Bronchus fibroblast of lung (primary cell): ENCODE data around the gene NLRP5. TPM values are rescaled to one million over a fixed set of nuclear protein-coding genes. Genes with fewer than 3 reads are reported as not detected.

Experiments used
- total RNA-seq: library from RNA; depleted of rRNA; stranded (reverse); fragments of >200 nt; gene quantifications from 2 replicates; pipeline ENCODE4 v1.2.3, GENCODE V29; 2015

The NLRP5 gene
- total RNA-seq, result not detected in 2 replicates

GRCh38 chr19:55986487-55986886, at the start of gene NLRP5:
Gene NLRP5 (plus strand): TSS chr19:55986775.

GRCh38 chr19:55947532-55947931, 39.0 kb upstream of the NLRP5 start, which contains the start of gene NLRP8:
Gene NLRP8 (plus strand): TSS chr19:55947832.

Other genes with a start within 250 kb of the NLRP5 start
- not detected in 2 replicates for gene NLRP9, start 248.4 kb upstream of the NLRP5 start, total RNA-seq
- not detected in 2 replicates for gene RFPL4A, start 227.7 kb upstream of the NLRP5 start, total RNA-seq
- not detected in 2 replicates for gene RFPL4AL1, start 217.7 kb upstream of the NLRP5 start, total RNA-seq
- gene NLRP11, start 154.8 kb upstream of the NLRP5 start, total RNA-seq, result not detected in 2 replicates
- gene NLRP4, start 150.2 kb upstream of the NLRP5 start, total RNA-seq, result not detected in 2 replicates
- gene NLRP13, start 54.4 kb upstream of the NLRP5 start, total RNA-seq, result not detected in 2 replicates
- not detected in 2 replicates for gene NLRP8, start 38.9 kb upstream of the NLRP5 start, total RNA-seq
- 13.6 and 17.5 TPM in 2 replicates for gene ZNF787, start 134.5 kb downstream of the NLRP5 start, total RNA-seq
- gene ZNF444, start 154.5 kb downstream of the NLRP5 start, total RNA-seq, result 14.0 and 16.8 TPM in 2 replicates
- not detected in 2 replicates for gene GALP, start 189.2 kb downstream of the NLRP5 start, total RNA-seq
- gene ZSCAN5B, start 211.0 kb downstream of the NLRP5 start, total RNA-seq, result 0.17 TPM in 1 of 2 replicates, not detected in the other
- not detected in 2 replicates for gene ZSCAN5C, start 215.5 kb downstream of the NLRP5 start, total RNA-seq